Measurements from ENCODE around the gene NFIX.

NFIX gene

DNA sequence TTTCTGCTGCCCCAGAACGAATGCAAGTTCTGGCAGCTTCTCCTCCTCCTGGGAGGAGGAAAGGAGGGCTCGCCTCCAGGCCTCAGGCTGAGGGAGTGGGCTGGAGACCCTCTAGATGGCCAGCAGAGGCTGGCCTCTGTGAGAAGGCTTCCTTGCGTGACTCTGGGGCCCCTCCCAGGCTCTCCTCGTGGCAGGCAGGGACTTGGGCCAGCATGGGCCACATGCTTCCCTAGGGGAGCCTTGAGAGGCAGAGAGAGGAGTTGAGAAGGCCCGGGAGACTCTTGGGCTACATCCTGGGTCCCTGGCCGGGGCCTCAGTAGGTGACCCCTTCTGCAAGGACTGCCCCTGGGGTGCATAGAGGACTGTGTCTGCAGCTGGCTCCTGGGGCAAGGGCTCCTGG is 81.5 kb downstream of the NFIX start:
- no peak for DNase-seq (ENCODE audit: low read depth)

- no peak for DNase-seq (ENCODE audit: low read depth)
Measured at GRCh38 chr19:13077240-13077639, 82.0 kb downstream of the NFIX start.

DNA sequence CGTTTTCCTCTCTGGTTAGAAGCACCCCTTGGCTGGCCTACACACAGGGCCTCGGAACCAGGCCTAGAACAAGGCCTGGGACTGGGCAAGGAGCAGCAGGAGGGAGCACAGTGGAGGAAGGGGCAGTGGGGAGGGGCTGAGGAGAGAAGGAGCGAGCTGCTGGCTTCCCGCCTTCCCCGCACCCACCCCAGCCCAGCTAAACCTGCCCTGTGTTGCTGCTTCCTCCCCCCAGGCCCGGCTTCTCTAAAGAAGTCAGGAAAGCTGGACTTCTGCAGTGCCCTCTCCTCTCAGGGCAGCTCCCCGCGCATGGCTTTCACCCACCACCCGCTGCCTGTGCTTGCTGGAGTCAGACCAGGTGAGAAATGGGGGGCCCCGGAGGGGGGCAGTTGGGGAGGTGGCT is 83.1 kb downstream of the NFIX start:
- DNase-seq (ENCODE audit: low read depth) = no peak

DNA sequence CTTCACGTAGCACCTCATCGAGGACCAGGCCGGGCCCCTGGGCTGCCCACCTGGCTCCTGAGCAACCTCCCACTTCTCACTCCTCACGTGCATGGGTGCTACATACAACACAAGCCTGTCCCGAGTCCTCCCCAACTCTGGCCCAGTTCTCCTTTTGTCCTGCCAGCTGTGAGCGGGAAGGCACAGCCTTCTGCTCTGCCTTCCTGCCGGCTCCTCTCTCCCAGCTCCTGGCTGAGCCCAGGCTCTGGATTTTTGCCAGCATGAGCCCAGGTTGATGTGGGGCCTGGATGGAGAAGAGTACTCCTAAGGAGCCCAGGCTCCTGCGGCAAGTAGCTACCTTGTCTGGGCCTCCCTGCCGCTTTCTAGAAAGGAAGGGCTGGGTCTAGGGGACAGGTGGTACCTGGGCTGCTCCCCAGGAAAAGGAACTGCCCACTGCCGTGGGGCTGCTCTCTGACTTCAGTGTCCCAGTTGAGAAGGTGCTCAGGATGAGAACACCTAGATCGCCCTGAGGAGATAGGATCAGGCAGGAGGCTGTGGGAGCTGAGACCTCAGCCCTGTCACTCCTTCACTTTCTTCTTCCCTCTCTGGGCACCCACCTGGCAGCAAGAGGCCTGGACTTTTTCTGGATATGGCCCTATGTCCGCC is 83.7 kb downstream of the NFIX start:
- no peak for DNase-seq (ENCODE audit: low read depth)

DNA sequence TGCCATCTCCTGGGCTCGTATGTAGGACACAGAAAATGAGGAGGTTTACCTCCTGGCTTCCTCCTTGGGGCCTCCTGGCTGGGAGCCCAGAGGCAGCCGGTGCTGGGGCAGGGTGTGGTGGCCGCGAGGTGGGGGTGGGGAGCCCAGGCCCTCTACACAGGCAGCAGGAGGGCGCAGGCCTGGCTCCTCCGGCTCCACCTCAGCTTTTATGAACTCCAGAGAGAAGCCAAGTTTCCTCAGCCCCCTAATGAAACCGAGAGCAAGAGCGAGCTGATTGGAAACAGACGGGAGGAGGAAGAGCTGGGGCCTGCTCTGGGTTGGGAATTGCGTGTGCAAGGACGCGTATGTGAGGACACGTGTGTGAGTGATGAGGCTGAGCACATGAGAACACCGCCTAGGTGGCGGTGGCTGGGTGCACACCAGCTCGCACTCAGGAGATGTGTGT is 84.3 kb downstream of the NFIX start:
- no peak for DNase-seq (ENCODE audit: low read depth)

GRCh38 chr19:13082192-13083007 is 87.1 kb downstream of the NFIX start:
- no peak for DNase-seq (ENCODE audit: low read depth)

DNA sequence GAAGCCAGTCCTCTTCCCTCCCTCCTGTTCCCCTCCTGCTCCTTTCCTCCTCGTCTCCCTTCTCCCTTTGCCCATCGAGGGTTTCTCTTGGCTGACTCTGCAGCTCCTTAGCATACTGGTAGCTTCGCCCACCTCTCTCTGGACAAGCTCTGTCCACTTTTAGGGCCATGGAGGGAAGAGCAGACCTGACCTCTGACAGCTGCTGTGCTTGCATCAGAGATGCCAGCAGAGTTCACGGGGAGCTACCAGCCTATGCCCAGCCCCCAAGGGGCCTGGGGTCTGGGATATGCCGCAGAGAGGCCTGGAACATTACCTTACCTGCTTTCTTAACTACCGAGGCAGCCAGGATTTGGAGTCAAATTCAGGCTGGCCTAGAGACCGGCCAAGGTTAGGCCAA is 87.7 kb downstream of the NFIX start:
- no peak for DNase-seq (ENCODE audit: low read depth)

- DNase-seq (ENCODE audit: low read depth) = no peak
Measured at GRCh38 chr19:13083627-13084026, 88.4 kb downstream of the NFIX start.

- DNase-seq (ENCODE audit: low read depth) = no peak
Measured at GRCh38 chr19:13085666-13086065, 90.4 kb downstream of the NFIX start.

DNA sequence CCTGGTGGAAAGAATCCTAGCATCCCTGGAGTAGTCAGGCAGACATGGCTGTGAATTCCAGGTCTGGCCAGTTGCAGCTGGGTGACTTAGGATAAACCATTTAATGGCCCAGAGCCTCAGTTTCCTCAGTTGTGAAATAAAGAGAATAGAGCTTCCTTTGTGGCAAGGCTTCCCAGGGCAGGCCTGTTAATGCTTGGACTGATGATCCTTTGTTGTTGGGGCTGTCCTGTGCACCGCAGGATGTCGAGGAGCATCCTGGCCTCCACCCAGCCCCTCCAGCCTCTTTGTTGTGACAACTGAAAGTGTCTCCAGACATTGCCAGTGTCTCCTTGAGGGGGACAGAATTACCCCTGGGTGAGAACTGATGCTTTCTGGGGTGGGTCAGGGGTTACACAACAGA is 91.1 kb downstream of the NFIX start:
- DNase-seq (ENCODE audit: low read depth) = no peak

GRCh38 chr19:13087295-13087694 is 92.0 kb downstream of the NFIX start:
- no peak for DNase-seq (ENCODE audit: low read depth)

DNA sequence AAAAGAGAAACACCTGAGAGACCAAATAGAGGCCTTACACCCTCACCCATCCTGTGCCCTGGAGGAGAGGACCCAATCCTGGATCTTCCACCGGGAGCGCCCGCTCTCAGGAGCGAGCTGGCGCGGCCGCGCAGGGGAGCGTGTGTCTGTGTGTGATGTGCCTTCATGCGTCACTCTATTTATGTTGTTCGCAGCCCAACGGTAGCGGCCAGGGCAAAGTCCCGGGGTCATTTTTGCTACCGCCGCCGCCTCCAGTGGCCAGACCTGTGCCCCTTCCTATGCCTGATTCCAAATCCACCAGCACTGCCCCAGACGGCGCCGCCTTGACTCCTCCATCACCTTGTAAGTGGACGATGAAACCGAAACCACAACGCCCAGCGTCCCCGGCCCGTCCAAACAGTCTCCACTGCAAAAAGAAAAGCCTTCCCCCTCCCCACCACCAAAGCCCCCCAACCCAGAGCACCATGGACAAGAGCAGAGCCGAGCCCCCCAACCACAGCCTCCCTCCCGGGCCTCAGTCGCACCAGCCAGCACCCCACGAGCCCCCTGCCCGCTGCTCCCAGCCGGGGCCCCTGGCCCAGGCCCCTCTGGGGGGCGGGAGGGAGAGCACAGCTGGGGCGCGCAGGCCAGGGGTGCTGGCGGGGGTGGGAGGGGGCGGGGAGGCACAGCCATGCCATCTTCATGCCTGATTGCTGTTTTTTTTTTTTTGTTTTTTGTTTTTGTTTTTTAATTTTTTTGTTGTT is 92.7 kb downstream of the NFIX start:
- DNase-seq (ENCODE audit: low read depth) = no peak

- DNase-seq (ENCODE audit: low read depth) = no peak
Measured at GRCh38 chr19:13089139-13089856, 94.0 kb downstream of the NFIX start.

- DNase-seq (ENCODE audit: low read depth) = no peak
Measured at GRCh38 chr19:13089857-13090507, 94.7 kb downstream of the NFIX start.

DNA sequence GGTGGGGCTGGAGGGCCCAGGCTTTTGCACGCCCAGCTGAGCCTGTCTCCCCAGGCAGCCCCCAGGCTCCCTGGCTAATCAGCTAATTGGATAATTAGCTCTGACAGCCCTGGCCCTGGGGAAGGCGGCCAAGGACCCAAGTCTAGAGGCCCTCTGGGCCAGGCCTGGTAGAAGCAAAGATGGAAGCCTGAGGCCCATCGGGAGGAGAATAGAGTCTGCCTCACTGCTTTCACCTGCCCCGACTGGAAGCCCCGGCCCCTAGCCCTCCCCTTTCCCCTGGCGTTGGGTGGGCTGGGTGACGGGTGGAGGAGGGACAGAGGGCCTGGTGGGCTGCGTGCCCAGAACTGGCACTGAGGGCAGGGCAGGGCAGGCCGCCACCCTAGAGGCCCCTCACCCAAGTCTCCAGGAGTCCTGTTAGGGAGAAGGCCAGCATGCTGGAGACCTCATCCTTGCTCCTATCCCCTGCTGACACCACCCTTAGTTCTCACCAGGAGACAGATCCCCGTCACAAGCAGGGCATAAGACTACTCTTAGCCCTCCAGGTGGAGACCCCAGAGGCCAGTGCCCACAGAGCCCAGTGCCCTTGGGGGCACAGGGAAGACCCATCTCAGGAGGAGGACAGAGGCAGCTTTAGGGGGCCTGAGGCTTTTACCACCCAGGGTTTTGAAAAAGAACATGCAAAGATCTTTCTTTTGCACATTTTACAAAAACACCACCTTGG is 95.4 kb downstream of the NFIX start:
- DNase-seq (ENCODE audit: low read depth) = no peak

DNA sequence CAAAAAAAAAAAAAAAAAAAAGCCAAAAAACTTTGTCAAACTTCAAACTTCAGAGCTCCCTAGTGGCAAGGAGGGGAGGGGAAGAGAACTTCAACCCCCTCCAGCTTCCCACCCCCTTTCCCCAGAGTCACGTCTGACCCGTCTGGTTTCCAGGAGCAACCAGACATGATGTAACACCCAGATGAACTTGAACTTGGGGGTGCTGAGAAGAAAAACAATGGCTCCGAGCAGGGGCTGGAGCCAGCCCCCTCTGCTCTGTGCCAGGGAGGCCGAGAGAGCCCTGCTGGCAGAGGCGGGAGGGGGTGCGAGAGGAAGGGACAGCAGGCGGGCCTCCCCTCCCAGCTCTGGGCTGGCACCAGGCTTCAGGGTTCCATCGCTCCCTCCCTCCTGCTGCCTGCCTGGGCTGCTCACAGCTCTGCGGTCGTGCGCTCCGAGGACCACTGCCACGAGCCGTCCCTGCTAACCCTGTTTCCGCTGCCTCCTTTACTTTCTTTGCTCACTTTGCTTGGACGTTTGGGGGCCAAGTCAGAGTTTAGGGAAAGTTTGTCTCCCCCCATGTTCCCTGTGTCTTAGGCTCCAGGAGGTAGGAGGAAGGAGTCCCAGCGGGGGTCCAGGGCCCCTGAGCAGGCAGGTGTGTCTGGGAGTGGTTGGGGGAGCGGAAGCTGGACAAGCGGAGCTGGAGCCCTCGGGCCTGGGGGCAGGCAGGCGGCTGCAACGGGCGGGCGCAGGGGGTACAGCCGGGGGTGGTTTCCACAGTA is 96.3 kb downstream of the NFIX start:
- no peak for DNase-seq (ENCODE audit: low read depth)

DNA sequence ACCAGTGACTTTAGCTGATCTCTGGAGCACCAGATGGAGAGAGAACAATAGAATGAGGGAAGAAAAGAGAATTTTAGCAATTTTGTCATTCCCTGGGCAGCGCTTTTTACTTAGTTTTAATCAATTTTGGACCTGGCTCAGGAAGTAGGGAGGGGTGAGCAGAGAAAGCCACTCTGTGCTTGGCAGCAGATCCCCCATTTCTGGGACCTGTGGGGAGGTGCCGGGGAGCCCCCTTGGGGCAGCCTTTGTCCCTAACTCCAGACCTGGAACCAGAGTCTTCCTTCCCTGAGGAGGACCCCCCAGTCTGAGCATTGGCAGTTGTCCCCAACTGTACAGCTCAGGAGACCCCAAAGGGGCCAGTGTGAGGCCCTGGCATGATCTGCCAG is 96.9 kb downstream of the NFIX start:
- no peak for DNase-seq (ENCODE audit: low read depth)

DNA sequence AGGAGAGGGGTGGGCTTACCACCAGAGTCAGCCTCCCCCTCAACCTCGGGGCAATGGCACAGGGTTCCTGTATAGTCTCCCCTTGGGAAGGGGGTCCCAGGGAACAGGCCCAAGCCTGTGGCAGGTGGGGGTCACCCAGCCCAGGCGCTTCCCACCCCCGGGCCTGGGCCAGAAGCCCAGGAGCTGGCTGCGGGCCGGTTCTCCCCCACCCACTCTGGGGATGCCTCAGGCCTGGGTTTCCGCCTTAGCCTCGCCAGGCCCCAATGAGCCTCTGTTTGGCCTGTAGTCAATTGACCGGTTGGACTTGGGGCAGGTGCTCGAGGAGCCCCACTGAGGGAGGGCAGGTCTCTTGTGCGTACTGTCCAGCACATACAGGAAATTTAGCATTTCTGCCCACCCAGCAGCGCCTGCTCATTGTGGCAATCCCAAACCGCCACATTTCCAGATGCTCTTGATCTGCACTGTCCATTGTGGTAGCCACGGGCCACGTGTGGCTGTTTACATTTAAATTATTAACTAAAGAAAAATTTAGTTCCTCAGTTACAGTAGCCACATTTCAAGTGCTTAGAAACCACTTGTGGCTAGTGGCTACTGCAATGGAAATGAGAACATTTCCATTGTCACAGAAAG is 97.4 kb downstream of the NFIX start:
- no peak for DNase-seq (ENCODE audit: low read depth)

DNA sequence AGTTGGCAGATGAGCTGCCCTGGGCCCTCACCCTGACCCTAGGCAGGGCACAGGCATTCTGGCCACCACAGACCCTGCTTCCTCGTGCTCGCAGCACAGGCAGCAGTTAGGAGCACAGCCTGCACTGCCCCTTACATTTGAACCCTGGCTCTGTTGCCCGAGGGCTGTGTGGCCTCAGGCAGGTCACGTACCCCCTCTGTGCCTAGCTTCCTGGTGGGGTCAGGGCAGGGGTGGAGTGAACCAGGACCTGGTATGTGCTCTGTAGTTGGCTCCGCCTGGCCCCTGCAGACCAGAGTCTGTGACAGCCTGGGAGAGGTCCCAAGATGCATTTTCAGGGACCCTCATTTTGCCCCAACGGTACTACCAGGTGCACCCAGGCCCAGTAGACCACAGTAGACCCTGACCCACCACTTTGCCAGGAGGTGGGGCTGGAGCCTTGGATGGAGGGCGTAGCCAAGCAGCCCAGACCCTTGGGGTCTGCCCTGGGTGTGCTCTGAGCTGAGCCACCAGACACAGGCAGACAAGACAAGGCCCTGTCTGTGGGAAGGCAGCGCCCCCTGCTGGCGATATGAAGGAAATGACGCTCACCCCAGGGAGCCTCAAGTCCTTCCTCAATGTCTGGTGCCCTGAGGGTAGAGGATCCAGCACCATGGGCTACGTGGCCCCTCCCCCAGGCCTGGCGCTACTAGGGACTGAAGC is 98.3 kb downstream of the NFIX start:
- DNase-seq (ENCODE audit: low read depth) = peak; percentile 69

All from activated T-helper 9 cell treated with anti-CD3 and anti-CD28 coated beads, Interleukin-2, amount 50 U/mL, for 16 hours (primary cell).